Vagina (tissue), 2 donors: ENCODE results near the gene TTC33.

Source experiments
- CTCF ChIP-seq, 3 experiments: fragments of 450-650 bp in 2 of 3; fragments of 200-600 bp in 1 of 3; sonication (generic) in 1 of 3; IDR thresholded peaks; one replicate each; pipeline ENCODE4 v1.5.1; 2017 to 2019; ENCODE audit warnings: antibody characterized with exemption in 3 of 3, mild to moderate bottlenecking in 2 of 3, moderate library complexity in 2 of 3
- POLR2A ChIP-seq, 2 donors: fragments of 450-650 bp; IDR thresholded peaks; one replicate each; pipeline ENCODE4 v1.6.1; 2017; ENCODE audit warnings: antibody characterized with exemption in 2 of 2, mild to moderate bottlenecking in 2 of 2, moderate library complexity in 2 of 2

- TF ChIP-seq CTCF (IDR thresholded peaks at IDR 0.05) (no peak), POLR2A (IDR thresholded peaks at IDR 0.05) (no peak)
Observed at GRCh38 chr5:40478766-40479165, 277.0 kb downstream of the TTC33 start.
